Subcutaneous abdominal adipose tissue (tissue), 5 donors: Measurements from ENCODE around the gene SMG9.
A peak's percentile ranks its signal among the peaks of the same experiment; 100 is the strongest.

Experiments
- H3K27ac ChIP-seq: one replicate; pipeline ENCODE4 v1.7.0; 2013; ENCODE audit warnings: low read depth, mild to moderate bottlenecking, inconsistent platforms, low read length, moderate library complexity
- H3K27me3 ChIP-seq, 5 donors: one replicate each; pipeline ENCODE4 v1.7.0; 2013; ENCODE audit warnings: low read length in 5 of 5, inconsistent platforms in 1 of 5; ENCODE audit not compliant: control insufficient read depth in 5 of 5, insufficient read depth in 4 of 5
- H3K36me3 ChIP-seq, 5 donors: one replicate each; pipeline ENCODE4 v1.7.0; 2013; ENCODE audit warnings: low read length in 5 of 5; ENCODE audit not compliant: control insufficient read depth in 5 of 5, insufficient read depth in 5 of 5
- H3K4me1 ChIP-seq, 5 donors: one replicate each; pipeline ENCODE4 v1.7.0; 2013; ENCODE audit warnings: low read length in 5 of 5, mild to moderate bottlenecking in 3 of 5, moderate library complexity in 1 of 5; ENCODE audit not compliant: control insufficient read depth in 5 of 5, insufficient read depth in 5 of 5
- H3K4me3 ChIP-seq, 5 donors: one replicate each; pipeline ENCODE4 v1.7.0; 2013; ENCODE audit warnings: low read length in 5 of 5, low read depth in 1 of 5
- H3K9ac ChIP-seq, 5 donors: one replicate each; pipeline ENCODE4 v1.7.0; 2013; ENCODE audit warnings: low read length in 5 of 5, mild to moderate bottlenecking in 4 of 5, moderate library complexity in 3 of 5
- H3K9me3 ChIP-seq, 5 donors: one replicate each; pipeline ENCODE4 v1.7.0; 2013; ENCODE audit warnings: low read length in 5 of 5; ENCODE audit not compliant: control insufficient read depth in 5 of 5
- donor health status: healthy.
- donor health status: healthy.
- donor health status: healthy.
- donor health status: healthy.
- donor health status: healthy.

The SMG9 gene

GRCh38 chr19:43789029-43789428 lies 34.3 kb upstream of the SMG9 start:
- Histone ChIP-seq H3K9ac (no peak overlapping the region), H3K4me1 (peaks cover 2 to 11% (median 7%) of the 10 kb centered on the region in 5 donors)

GRCh38 chr19:43786665-43787064 lies 31.9 kb upstream of the SMG9 start:
- H3K36me3 ChIP-seq, result no peaks in the 10 kb centered on the region
- H3K4me3 ChIP-seq, result no peak overlapping the region
- no peak overlapping the region for H3K27ac ChIP-seq
- H3K4me1 ChIP-seq, result peaks cover 2 to 11% (median 7%) of the 10 kb centered on the region in 5 donors
- H3K9me3 ChIP-seq, result no peaks in the 10 kb centered on the region
- no peak overlapping the region for H3K9ac ChIP-seq
- peaks cover 2 to 9% (median 6%) of the 10 kb centered on the region in 5 donors for H3K27me3 ChIP-seq

More at GRCh38 chr19:43789029-43789428, 34.3 kb upstream of the SMG9 start:
- H3K9me3 ChIP-seq, result no peaks in the 10 kb centered on the region
- no peaks in the 10 kb centered on the region for H3K36me3 ChIP-seq
- no peak overlapping the region for H3K27ac ChIP-seq
- no peak overlapping the region for H3K4me3 ChIP-seq
- peaks cover 0 to 2% (median 0%) of the 10 kb centered on the region in 5 donors for H3K27me3 ChIP-seq

- no peak overlapping the region for H3K4me3 ChIP-seq
- H3K4me1 ChIP-seq, result peaks cover 2 to 18% (median 7%) of the 10 kb centered on the region in 5 donors
- peak overlapping the region in 1 of 5 donors; percentile 17 for H3K9ac ChIP-seq
- no peaks in the 10 kb centered on the region for H3K9me3 ChIP-seq
- H3K36me3 ChIP-seq, result no peaks in the 10 kb centered on the region
- H3K27ac ChIP-seq, result no peak overlapping the region
- H3K27me3 ChIP-seq, result peaks cover 8 to 17% (median 12%) of the 10 kb centered on the region in 5 donors
Measured at GRCh38 chr19:43784981-43785808, 30.4 kb upstream of the SMG9 start.

GRCh38 chr19:43784241-43784980 lies 29.6 kb upstream of the SMG9 start:
- H3K27ac ChIP-seq, result no peak overlapping the region
- no peak overlapping the region for H3K9ac ChIP-seq
- H3K36me3 ChIP-seq, result no peaks in the 10 kb centered on the region
- H3K4me1 ChIP-seq, result peaks cover 2 to 21% (median 7%) of the 10 kb centered on the region in 5 donors
- no peaks in the 10 kb centered on the region for H3K9me3 ChIP-seq
- peaks cover 8 to 17% (median 12%) of the 10 kb centered on the region in 5 donors for H3K27me3 ChIP-seq
- no peak overlapping the region for H3K4me3 ChIP-seq

GRCh38 chr19:43783636-43784035 lies 28.9 kb upstream of the SMG9 start:
- no peaks in the 10 kb centered on the region for H3K36me3 ChIP-seq
- H3K4me1 ChIP-seq, result peaks cover 2 to 29% (median 7%) of the 10 kb centered on the region in 5 donors
- H3K27ac ChIP-seq, result no peak overlapping the region
- H3K9me3 ChIP-seq, result no peaks in the 10 kb centered on the region
- H3K4me3 ChIP-seq, result no peak overlapping the region
- H3K9ac ChIP-seq, result no peak overlapping the region
- H3K27me3 ChIP-seq, result peaks cover 8 to 17% (median 12%) of the 10 kb centered on the region in 5 donors

- no peak overlapping the region for H3K27ac ChIP-seq
- H3K27me3 ChIP-seq, result peaks cover 8 to 17% (median 12%) of the 10 kb centered on the region in 5 donors
- H3K4me1 ChIP-seq, result peaks cover 2 to 35% (median 11%) of the 10 kb centered on the region in 5 donors
- no peaks in the 10 kb centered on the region for H3K36me3 ChIP-seq
- no peak overlapping the region for H3K9ac ChIP-seq
- H3K9me3 ChIP-seq, result no peaks in the 10 kb centered on the region
- no peak overlapping the region for H3K4me3 ChIP-seq
Measured at GRCh38 chr19:43782689-43783231, 28.0 kb upstream of the SMG9 start.

- Histone ChIP-seq H3K27me3 (peaks cover 8 to 17% (median 12%) of the 10 kb centered on the region in 5 donors), H3K4me3 (no peak overlapping the region), H3K9ac (no peak overlapping the region), H3K9me3 (no peaks in the 10 kb centered on the region), H3K36me3 (no peaks in the 10 kb centered on the region), H3K4me1 (peaks cover 2 to 38% (median 11%) of the 10 kb centered on the region in 5 donors), H3K27ac (no peak overlapping the region)
Measured at GRCh38 chr19:43782311-43782660, 27.5 kb upstream of the SMG9 start.

- H3K27ac ChIP-seq, result no peak overlapping the region
- peaks cover 8 to 17% (median 12%) of the 10 kb centered on the region in 5 donors for H3K27me3 ChIP-seq
- peaks cover 2 to 42% (median 11%) of the 10 kb centered on the region in 5 donors for H3K4me1 ChIP-seq
- no peaks in the 10 kb centered on the region for H3K36me3 ChIP-seq
- H3K4me3 ChIP-seq, result no peak overlapping the region
- H3K9me3 ChIP-seq, result no peaks in the 10 kb centered on the region
- H3K9ac ChIP-seq, result no peak overlapping the region
Measured at GRCh38 chr19:43781630-43782310, 27.0 kb upstream of the SMG9 start.

- peaks cover 8 to 17% (median 12%) of the 10 kb centered on the region in 5 donors for H3K27me3 ChIP-seq
- H3K27ac ChIP-seq, result peak within 1 kb of the TSS; percentile 16
- H3K4me1 ChIP-seq, result peaks cover 2 to 43% (median 11%) of the 10 kb centered on the region in 5 donors
- H3K36me3 ChIP-seq, result no peaks in the 10 kb centered on the region
- no peaks in the 10 kb centered on the region for H3K9me3 ChIP-seq
- peak within 1 kb of the TSS in 1 of 5 donors; percentile 54 for H3K9ac ChIP-seq
- peak within 1 kb of the TSS in 2 of 5 donors; percentile 11 to 17 for H3K4me3 ChIP-seq
Measured at GRCh38 chr19:43780706-43781525, 26.2 kb upstream of the SMG9 start, which contains the start of gene KCNN4. Gene KCNN4, minus strand, starts transcription at chr19:43780973. Its CDS starts 112 bp downstream, at chr19:43780861.
